HepG2 (cell line): ENCODE results near the gene NCMAP. TPM values are rescaled to one million over a fixed set of nuclear protein-coding genes. Genes with fewer than 3 reads are reported as not detected.

ENCODE experiments used
- ATAC-seq: fragments of 200-7000 bp; cut with Tn5 transposase; 3 replicates; pipeline ENCODE4 v1.9.1; 2020; ENCODE audit warnings: mild to moderate bottlenecking, moderate library complexity
- BruUV-seq: library from RNA; stranded (reverse); fragments of 400-500 nt; replicated peaks from 2 replicates; lab custom pipeline; 2021; lab: Mats Ljungman, UMichigan
- CTCF ChIA-PET: fragments of 300-600 bp; formaldehyde crosslinking; extraction: SDS; loops from one replicate; lab custom pipeline; 2021; ENCODE audit warnings: low total read pairs, inconsistent platforms, low intra/inter-chr PET ratio; lab: Yijun Ruan, JAX
- POLR2A ChIA-PET: fragments of 350-600 bp; sonication (Branson Sonifier 250); formaldehyde crosslinking; loops from one replicate; lab custom pipeline; 2020; ENCODE audit warnings: antibody characterized with exemption, inconsistent platforms; lab: Yijun Ruan, JAX
- DNase-seq: peaks from one replicate; pipeline ENCODE4 v3.0.0-alpha.2; 2015; ENCODE audit warnings: low spot score
- FAIRE-seq: peaks from 3 replicates; lab custom pipeline; 2011; peaks lifted over from hg19 to GRCh38; lab: Jason Lieb, UNC
- H2AFZ ChIP-seq: one replicate; pipeline ENCODE4 v1.6.1; 2011; ENCODE audit warnings: low read length, inconsistent platforms
- H3K27ac ChIP-seq: fragments of 300-600 bp; 3 replicates; pipeline ENCODE4 v1.8.0; 2011; ENCODE audit warnings: mixed run types, mild to moderate bottlenecking, mixed read lengths, low read length, inconsistent platforms; ENCODE audit not compliant: insufficient read depth; ENCODE audit errors: extremely low read length
- H3K27me3 ChIP-seq, 2 experiments: fragments of 200-600 bp in 1 of 2; 2 replicates in 1 of 2; 3 replicates in 1 of 2; pipeline versions ENCODE4 v1.6.0 to v1.8.0; 2011; ENCODE audit warnings: low read length in 2 of 2, mild to moderate bottlenecking in 2 of 2, moderate library complexity in 2 of 2, inconsistent platforms in 1 of 2; ENCODE audit not compliant: insufficient read depth in 2 of 2, control insufficient read depth in 1 of 2
- H3K36me3 ChIP-seq, 2 experiments: fragments of 200-600 bp in 1 of 2; replicated peaks in 1 of 2; 2 replicates in 1 of 2; 3 replicates in 1 of 2; pipeline versions ENCODE4 v1.5.1 to v1.8.0; 2011; ENCODE audit warnings: low read length in 2 of 2, inconsistent platforms in 1 of 2; ENCODE audit not compliant: insufficient read depth in 2 of 2, control insufficient read depth in 1 of 2
- H3K4me1 ChIP-seq: 2 replicates; pipeline ENCODE4 v1.5.1; 2012; ENCODE audit warnings: low read length, inconsistent platforms; ENCODE audit not compliant: insufficient read depth
- H3K4me2 ChIP-seq: 2 replicates; pipeline ENCODE4 v1.6.0; 2011; ENCODE audit warnings: low read depth, low read length, inconsistent platforms
- H3K4me3 ChIP-seq, 3 experiments: fragments of 200-600 bp in 1 of 3; sonication (generic), shearing (Covaris generic) in 1 of 3; replicated peaks in 1 of 3; 2 replicates each; pipeline ENCODE4 v1.5.1; 2011 to 2016; ENCODE audit warnings: low read length in 3 of 3, inconsistent platforms in 2 of 3, low read depth in 2 of 3, mild to moderate bottlenecking in 2 of 3, control low read depth in 1 of 3, mixed read lengths in 1 of 3; ENCODE audit not compliant: insufficient read depth in 1 of 3
- H3K79me2 ChIP-seq: one replicate; pipeline ENCODE4 v1.6.1; 2011; ENCODE audit warnings: low read length, inconsistent platforms; ENCODE audit not compliant: insufficient read depth
- H3K9ac ChIP-seq: 2 replicates; pipeline ENCODE4 v1.6.0; 2011; ENCODE audit warnings: mild to moderate bottlenecking, low read depth, low read length, inconsistent platforms; ENCODE audit not compliant: insufficient read depth
- H3K9me3 ChIP-seq: 2 replicates; pipeline ENCODE4 v1.5.1; 2012; ENCODE audit warnings: mild to moderate bottlenecking, low read length
- H4K20me1 ChIP-seq: 2 replicates; pipeline ENCODE4 v1.6.0; 2011; ENCODE audit warnings: inconsistent platforms, mild to moderate bottlenecking, low read length, moderate library complexity; ENCODE audit not compliant: insufficient read depth
- AGO2 ChIP-seq: fragments of 200-400 bp; formaldehyde crosslinking; optimal IDR thresholded peaks from 2 replicates; pipeline ENCODE3; 2017; ENCODE audit warnings: mild to moderate bottlenecking, low read depth, low read length, moderate library complexity
- AKAP8 ChIP-seq: sonication (generic); formaldehyde crosslinking; IDR thresholded peaks from 2 replicates; pipeline ENCODE4 v1.5.1; 2020; ENCODE audit warnings: mild to moderate bottlenecking, missing genetic modification reagents
- DMAP1 ChIP-seq: IDR thresholded peaks from 2 replicates; pipeline ENCODE4 v1.6.1; 2016
- FLYWCH1 ChIP-seq: sonication (generic); formaldehyde crosslinking; IDR thresholded peaks from 2 replicates; pipeline ENCODE4 v1.8.1; 2023; ENCODE audit warnings: mild to moderate bottlenecking, missing genetic modification reagents
- HCFC1 ChIP-seq: fragments of 150-350 bp; IDR thresholded peaks from 2 replicates; pipeline ENCODE4 v1.6.1; 2014; ENCODE audit warnings: low read depth, low read length
- KAT8 ChIP-seq: IDR thresholded peaks from 2 replicates; pipeline ENCODE4 v1.6.1; 2016; ENCODE audit warnings: missing genetic modification reagents, missing compliant biosample characterization
- NR1H2 ChIP-seq: sonication (generic); formaldehyde crosslinking; IDR thresholded peaks from 2 replicates; pipeline ENCODE4 v1.8.1; 2022; ENCODE audit warnings: low read depth, missing genetic modification reagents, borderline replicate concordance
- SYNCRIP ChIP-seq: fragments of 200-400 bp; formaldehyde crosslinking; IDR thresholded peaks from 2 replicates; pipeline ENCODE4 v1.6.1; 2018; ENCODE audit warnings: mild to moderate bottlenecking, low read depth, low read length; ENCODE audit not compliant: insufficient read depth
- TAF15 ChIP-seq: fragments of 200-400 bp; formaldehyde crosslinking; IDR thresholded peaks from one replicate; pipeline ENCODE4 v1.6.1; 2018; ENCODE audit warnings: mild to moderate bottlenecking, low read depth, low read length; ENCODE audit not compliant: poor library complexity, severe bottlenecking
- TCF7L2 ChIP-seq: IDR thresholded peaks from 2 replicates; pipeline ENCODE4 v1.6.1; 2011; ENCODE audit warnings: mild to moderate bottlenecking, low read depth, low read length, moderate library complexity
- ZFP1 ChIP-seq: IDR thresholded peaks from 2 replicates; pipeline ENCODE4 v1.6.1; 2016
- ZNF335 ChIP-seq: sonication (generic); formaldehyde crosslinking; IDR thresholded peaks from 2 replicates; pipeline ENCODE4 v1.4.0; 2020; ENCODE audit warnings: missing genetic modification reagents
- ZNF34 ChIP-seq: sonication (generic); formaldehyde crosslinking; IDR thresholded peaks from 2 replicates; pipeline ENCODE4 v1.4.0; 2020; ENCODE audit warnings: mild to moderate bottlenecking, missing genetic modification reagents, borderline replicate concordance
- ZNF431 ChIP-seq: sonication (generic); formaldehyde crosslinking; IDR thresholded peaks from 2 replicates; pipeline ENCODE4 v1.9.0; 2022; ENCODE audit warnings: missing genetic modification reagents, low read depth, mild to moderate bottlenecking, borderline replicate concordance
- ZNF674 ChIP-seq: sonication (generic); formaldehyde crosslinking; IDR thresholded peaks from 2 replicates; pipeline ENCODE4 v1.5.0; 2020; ENCODE audit warnings: low read depth, mild to moderate bottlenecking, missing genetic modification reagents
- WGBS: methylation state at CpG from one replicate; pipeline ENCODE4 v1.1.6; 2017; ENCODE audit warnings: low lambda C conversion rate; 5-methylcytosine and 5-hydroxymethylcytosine counted together
- in situ Hi-C: cut with HindIII; loops from 2 replicates; pipeline ENCODE4 v1.10.0; 2017; ENCODE audit warnings: low pct_unique_long_range_greater_than_20kb; ENCODE audit not compliant: extremely low pct_ligation_motif_present
- intact Hi-C: fragments of 100-400 bp; cut with micrococcal nuclease; formaldehyde crosslinking; loops from one replicate; pipeline ENCODE4 v1.10.0; 2022; ENCODE audit not compliant: unreplicated experiment
- polyA plus RNA-seq, 8 experiments: library from polyadenylated mRNA; depleted of rRNA in 3 of 8; stranded (reverse) in 7 of 8; unstranded in 1 of 8; fragments of >200 nt; fragmentation: Illumina TruSeq in 4 of 8; extraction: Trizol in 4 of 8; gene quantifications; 2 replicates each; pipeline versions ENCODE4 v1.2.1 to v1.2.3, GENCODE V29; 2011 to 2016; ENCODE audit warnings: low read depth in 4 of 8, missing spikeins in 1 of 8, mixed read lengths in 1 of 8; ENCODE audit not compliant: insufficient read depth in 1 of 8
- total RNA-seq, 5 experiments: library from RNA; depleted of rRNA; stranded (reverse); fragments of >200 nt; fragmentation: Illumina TruSeq; extraction: Trizol; gene quantifications; 2 replicates each; pipeline ENCODE4 v1.2.3, GENCODE V29; 2016; ENCODE audit warnings: low read depth in 1 of 5
- TF ChIP-seq, protein P1 (sequence below): conservative IDR thresholded peaks from 2 replicates; pipeline ENCODE4 v1.6.1; 2018; ENCODE audit warnings: missing genetic modification reagents

Gene NCMAP
- total and polyA plus RNA-seq, 2 of the 13 experiments (the other 11 are each of a cell fraction or from before 2014, with no cell fraction given), result 2.7 to 20.0 TPM

DNA sequence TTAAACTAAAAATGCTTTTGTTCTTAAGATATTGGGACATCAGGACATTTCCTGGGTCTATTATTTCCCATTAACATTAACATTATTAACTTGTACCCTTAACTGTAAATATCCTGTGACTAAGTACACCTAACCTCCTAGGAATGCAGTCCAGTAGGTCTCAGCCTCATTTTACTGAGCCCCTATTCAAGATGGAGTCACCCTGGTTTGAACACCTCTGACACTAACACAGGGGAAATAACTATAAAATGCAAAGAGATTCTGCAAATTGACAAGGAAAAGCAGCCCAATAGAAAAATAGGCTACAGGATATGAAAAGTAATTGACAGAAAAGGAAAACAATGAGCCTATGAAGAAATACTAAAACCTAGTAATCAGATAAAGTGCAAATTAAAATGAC, 11.6 kb upstream of the NCMAP start (continued):
- TF ChIP-seq ZNF335 (CRISPR knock-in tag), result no peak
- TF ChIP-seq AGO2, result no peak
- TF ChIP-seq, protein P1, sequence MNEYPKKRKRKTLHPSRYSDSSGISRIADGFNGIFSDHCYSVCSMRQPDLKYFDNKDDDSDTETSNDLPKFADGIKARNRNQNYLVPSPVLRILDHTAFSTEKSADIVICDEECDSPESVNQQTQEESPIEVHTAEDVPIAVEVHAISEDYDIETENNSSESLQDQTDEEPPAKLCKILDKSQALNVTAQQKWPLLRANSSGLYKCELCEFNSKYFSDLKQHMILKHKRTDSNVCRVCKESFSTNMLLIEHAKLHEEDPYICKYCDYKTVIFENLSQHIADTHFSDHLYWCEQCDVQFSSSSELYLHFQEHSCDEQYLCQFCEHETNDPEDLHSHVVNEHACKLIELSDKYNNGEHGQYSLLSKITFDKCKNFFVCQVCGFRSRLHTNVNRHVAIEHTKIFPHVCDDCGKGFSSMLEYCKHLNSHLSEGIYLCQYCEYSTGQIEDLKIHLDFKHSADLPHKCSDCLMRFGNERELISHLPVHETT, result no peak
- TF ChIP-seq FLYWCH1 (CRISPR knock-in tag), result no peak
- TF ChIP-seq HCFC1, result no peak
- no peak for TF ChIP-seq ZNF431 (CRISPR knock-in tag)
- no peak for TF ChIP-seq DMAP1

DNA sequence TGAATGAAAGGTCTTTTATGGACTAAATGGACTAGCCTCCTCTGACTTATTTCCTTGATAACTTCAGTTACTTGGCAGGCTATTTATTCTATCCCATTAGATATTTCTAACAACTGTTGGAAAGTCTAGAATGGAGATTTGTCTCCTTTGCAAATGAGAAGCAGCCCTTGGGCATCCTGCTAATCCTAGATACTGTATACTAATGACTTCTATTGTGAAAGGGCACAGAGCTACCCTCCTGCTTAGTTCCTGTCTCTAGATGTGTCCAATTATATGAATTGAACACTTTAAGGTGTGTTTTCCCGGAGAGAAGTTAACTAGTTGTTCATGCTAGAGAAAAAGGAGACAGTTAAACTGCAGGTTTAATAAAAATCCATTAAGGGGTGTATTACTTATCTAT, 10.2 kb upstream of the NCMAP start:
- H2AFZ ChIP-seq, result no peak overlapping the region
- POLR2A ChIA-PET, result no interaction called here
- H3K36me3 ChIP-seq, result no peaks in the 10 kb centered on the region
- no peaks in the 10 kb centered on the region for H3K79me2 ChIP-seq
- no peak for DNase-seq
- 90% methylated on average over 1 of the region's 1 CpG for WGBS
- no peaks in the 10 kb centered on the region for H3K27me3 ChIP-seq
- no peaks in the 10 kb centered on the region for H4K20me1 ChIP-seq
- CTCF ChIA-PET, result no interaction called here
- TF ChIP-seq NR1H2 (no peak), TCF7L2 (no peak), TAF15 (no peak), AKAP8 (CRISPR knock-in tag) (no peak), ZNF674 (no peak), KAT8 (CRISPR knock-in tag) (no peak), SYNCRIP (no peak), ZNF34 (CRISPR knock-in tag) (no peak), ZFP1 (CRISPR knock-in tag) (no peak)
- FAIRE-seq, result no peak
- H3K27ac ChIP-seq, result no peak overlapping the region
- H3K4me2 ChIP-seq, result no peak overlapping the region
- H3K9ac ChIP-seq, result no peak overlapping the region
- H3K9me3 ChIP-seq, result no peaks in the 10 kb centered on the region
- peaks cover 66% of the 10 kb centered on the region for H3K4me1 ChIP-seq
- no peak for ATAC-seq
- no peak overlapping the region for H3K4me3 ChIP-seq
- no TSS peak for BruUV-seq
- intact Hi-C loops (no loop called here), in situ Hi-C loops (loop anchor here (10.0 kb wide), 1 partner anchor 89 kb away; no protein-coding TSS in a partner anchor)
